ENCODE results near the gene TLDC2. TPM values are rescaled to one million over a fixed set of nuclear protein-coding genes. Genes with fewer than 3 reads are reported as not detected.

The TLDC2 gene
- total RNA-seq, 1 experiment from 2014 or later, result 1.8 TPM

GRCh38 chr20:36845288-36845971 is 30.5 kb upstream of the TLDC2 start:
- no peaks in the 10 kb centered on the region for H3K27me3 ChIP-seq
- H3K4me1 ChIP-seq, result peaks cover 24% of the 10 kb centered on the region
- H3K27ac ChIP-seq, result no peak overlapping the region
- H3K36me3 ChIP-seq, result no peaks in the 10 kb centered on the region
- DNase-seq, result no peak
- no peak overlapping the region for H3K4me3 ChIP-seq
- no peaks in the 10 kb centered on the region for H3K9me3 ChIP-seq (replicated peaks)

GRCh38 chr20:36847009-36847709 is 28.8 kb upstream of the TLDC2 start:
- Histone ChIP-seq H3K9me3 (replicated peaks) (no peaks in the 10 kb centered on the region), H3K4me3 (no peak overlapping the region), H3K36me3 (no peaks in the 10 kb centered on the region), H3K4me1 (peaks cover 14% of the 10 kb centered on the region), H3K27me3 (no peaks in the 10 kb centered on the region), H3K27ac (no peak overlapping the region)
- DNase-seq, result no peak

DNA sequence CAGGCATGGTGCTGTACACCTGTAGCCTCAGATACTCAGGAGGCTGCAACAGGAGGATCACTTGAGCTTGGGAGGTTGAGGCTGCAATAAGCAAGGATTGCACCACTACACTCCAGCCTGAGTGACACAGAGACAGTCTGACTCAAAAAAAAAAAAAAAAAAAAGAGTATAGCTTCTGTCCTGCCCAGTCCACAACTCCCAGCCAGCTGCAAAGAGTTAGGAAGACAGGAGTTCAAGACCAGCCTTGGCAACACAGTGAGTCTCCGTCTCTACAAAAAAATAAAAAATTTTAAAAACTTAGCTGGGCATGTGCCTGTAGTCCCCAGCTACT is 28.3 kb upstream of the TLDC2 start:
- DNase-seq, result no peak
- Histone ChIP-seq H3K4me1 (peaks cover 9% of the 10 kb centered on the region), H3K27ac (no peak overlapping the region), H3K4me3 (no peak overlapping the region), H3K36me3 (no peaks in the 10 kb centered on the region), H3K27me3 (no peaks in the 10 kb centered on the region), H3K9me3 (replicated peaks) (no peaks in the 10 kb centered on the region)

DNA sequence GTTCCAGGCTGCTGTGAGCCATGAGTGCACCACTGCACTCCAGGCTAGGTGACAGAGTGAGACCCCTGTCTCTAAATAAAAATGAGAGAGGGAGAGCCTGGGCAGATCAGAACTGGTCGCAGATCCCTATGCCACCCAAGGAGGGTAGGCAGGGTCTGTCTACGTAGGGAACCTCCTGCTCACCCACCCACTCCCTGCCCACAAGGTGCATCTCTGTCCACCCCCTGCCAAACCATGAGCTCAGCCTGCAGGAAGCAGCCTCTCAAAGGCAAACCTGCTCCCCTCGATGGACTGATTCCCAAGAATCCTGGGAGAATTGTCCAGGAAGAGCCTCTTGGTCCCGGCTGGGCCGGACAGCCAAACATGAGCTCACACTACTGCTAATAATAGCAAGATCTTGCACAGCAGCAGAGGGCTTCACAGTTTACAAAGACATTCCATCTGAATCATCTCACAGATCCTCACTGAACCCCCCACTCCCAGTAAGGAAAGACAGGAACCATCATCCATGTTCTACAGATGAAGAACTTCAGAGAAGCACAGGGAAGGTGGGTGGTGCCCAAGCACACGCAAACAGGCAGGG is 27.8 kb upstream of the TLDC2 start:
- H3K9me3 ChIP-seq (replicated peaks), result no peaks in the 10 kb centered on the region
- no peak overlapping the region for H3K27ac ChIP-seq
- peaks cover under 1% of the 10 kb centered on the region; the same call in 1 of the 2 replicates for H3K36me3 ChIP-seq
- no peaks in the 10 kb centered on the region for H3K27me3 ChIP-seq
- DNase-seq, result no peak
- H3K4me3 ChIP-seq, result no peak overlapping the region
- peaks cover 6% of the 10 kb centered on the region; the same call in 1 of the 2 replicates for H3K4me1 ChIP-seq

DNA sequence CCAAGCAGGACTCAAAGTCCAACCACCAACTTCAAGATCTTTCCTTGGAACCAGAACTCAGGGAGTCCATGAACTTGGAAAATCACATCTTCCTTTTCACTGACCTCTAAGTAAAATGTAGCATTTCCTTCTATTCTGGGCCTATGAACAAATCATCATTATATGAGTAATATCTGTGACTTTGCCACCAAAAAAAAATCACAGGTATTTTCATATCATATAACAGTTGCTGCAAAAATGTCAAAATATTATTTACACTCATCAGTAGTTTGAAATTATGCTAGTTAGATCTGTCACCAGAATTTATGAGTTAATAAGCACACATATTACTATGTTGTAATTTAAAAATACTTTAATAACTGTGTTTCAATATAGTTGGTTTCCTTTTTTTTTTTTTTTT is 27.3 kb upstream of the TLDC2 start:
- peaks cover 5% of the 10 kb centered on the region; the same call in 1 of the 2 replicates for H3K36me3 ChIP-seq
- H3K27ac ChIP-seq, result no peak overlapping the region
- H3K9me3 ChIP-seq (replicated peaks), result no peaks in the 10 kb centered on the region
- H3K27me3 ChIP-seq, result no peaks in the 10 kb centered on the region
- H3K4me1 ChIP-seq, result peaks cover 6% of the 10 kb centered on the region; the same call in 1 of the 2 replicates
- H3K4me3 ChIP-seq, result no peak overlapping the region
- no peak for DNase-seq

DNA sequence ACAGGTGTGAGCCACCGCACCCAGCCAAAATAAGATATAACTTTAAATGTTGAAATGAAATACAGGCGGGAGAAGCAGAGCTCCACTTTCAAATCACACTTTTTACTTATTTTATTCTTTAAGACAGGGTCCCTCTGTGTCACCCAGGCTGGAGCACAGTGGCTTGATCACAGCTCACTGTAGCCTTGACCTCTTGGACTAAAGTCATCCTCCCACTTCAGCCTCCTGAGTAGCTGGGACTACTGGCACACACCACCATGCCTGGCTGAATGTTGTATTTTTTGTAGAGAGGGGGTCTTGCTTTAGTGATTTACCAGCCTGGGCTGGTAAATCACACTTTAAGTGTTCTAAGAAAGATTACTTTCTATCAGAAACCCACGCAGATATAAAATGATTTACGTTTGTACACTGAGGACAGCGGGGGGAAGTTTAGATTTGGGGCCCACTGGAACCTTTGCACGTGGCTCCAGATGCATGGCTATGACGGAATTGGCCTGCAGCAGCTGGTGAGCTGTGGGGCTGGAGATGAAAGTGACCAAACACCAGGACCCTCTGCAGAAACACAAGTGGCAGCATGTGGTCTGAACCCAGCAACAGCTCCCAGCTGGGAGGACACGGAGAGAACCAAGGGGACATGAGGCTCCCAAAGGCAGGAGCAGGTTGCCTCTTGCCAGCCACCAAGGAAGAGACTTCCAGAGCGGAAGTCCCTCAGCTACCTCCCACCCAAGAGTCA is 26.4 kb upstream of the TLDC2 start:
- H3K27ac ChIP-seq, result no peak overlapping the region

DNA sequence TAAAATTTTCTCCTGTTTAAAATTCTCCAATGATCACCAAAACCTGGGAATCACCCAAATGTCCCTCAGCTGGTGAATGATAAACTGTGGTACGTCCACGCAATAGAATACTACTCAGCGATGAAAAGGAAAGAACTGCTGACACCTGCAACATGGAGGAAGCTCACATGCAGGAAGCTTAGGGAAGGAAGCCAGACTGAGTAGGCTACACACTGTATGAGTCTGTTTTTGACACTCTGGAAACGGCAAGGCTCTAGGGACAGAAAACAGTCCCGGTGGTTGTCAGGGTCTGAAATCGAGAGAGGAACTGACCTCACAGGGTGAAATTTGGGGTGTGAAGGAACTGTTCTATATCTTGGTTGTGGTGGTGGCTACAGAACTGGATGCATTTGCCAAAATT is 25.2 kb upstream of the TLDC2 start:
- Histone ChIP-seq H3K36me3 (peaks cover 6% of the 10 kb centered on the region; the same call in 1 of the 2 replicates), H3K4me3 (no peak overlapping the region), H3K27me3 (no peaks in the 10 kb centered on the region), H3K9me3 (replicated peaks) (no peaks in the 10 kb centered on the region), H3K4me1 (peaks cover 6% of the 10 kb centered on the region; the same call in 1 of the 2 replicates), H3K27ac (no peak overlapping the region)
- DNase-seq, result no peak

More for the DNA sequence above, 26.4 kb upstream of the TLDC2 start:
- Histone ChIP-seq H3K9me3 (replicated peaks) (no peaks in the 10 kb centered on the region), H3K27me3 (no peaks in the 10 kb centered on the region), H3K4me3 (no peak overlapping the region), H3K36me3 (peaks cover 6% of the 10 kb centered on the region; the same call in 1 of the 2 replicates), H3K4me1 (peaks cover 6% of the 10 kb centered on the region; the same call in 1 of the 2 replicates)
- no peak for DNase-seq

DNA sequence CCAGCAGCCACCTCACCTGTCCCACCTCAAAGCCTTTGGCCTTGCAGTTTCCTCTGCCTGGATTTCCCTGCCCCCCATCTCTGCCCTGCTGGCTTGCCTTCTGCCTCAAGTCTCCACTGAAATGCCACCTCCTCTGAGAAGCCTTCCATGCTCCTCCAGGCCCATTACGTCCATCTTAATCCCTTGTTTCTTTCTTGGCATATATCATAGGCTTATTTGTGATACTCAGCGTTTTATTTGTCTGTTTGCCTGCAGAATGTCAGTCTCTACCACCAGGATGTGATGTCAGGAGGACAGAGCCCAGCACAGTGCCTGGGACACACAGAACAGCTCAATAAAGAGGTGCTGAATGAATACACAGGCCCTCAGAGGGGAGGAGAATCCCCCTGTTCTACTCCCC is 24.4 kb upstream of the TLDC2 start:
- Histone ChIP-seq H3K9me3 (replicated peaks) (no peaks in the 10 kb centered on the region), H3K4me3 (no peak overlapping the region), H3K27me3 (no peaks in the 10 kb centered on the region), H3K4me1 (peaks cover 10% of the 10 kb centered on the region; the same call in 1 of the 2 replicates), H3K27ac (no peak overlapping the region), H3K36me3 (peaks cover 6% of the 10 kb centered on the region; the same call in 1 of the 2 replicates)
- no peak for DNase-seq

- Histone ChIP-seq H3K27me3 (no peaks in the 10 kb centered on the region), H3K4me1 (peaks cover 13% of the 10 kb centered on the region; the same call in 1 of the 2 replicates), H3K9me3 (replicated peaks) (no peaks in the 10 kb centered on the region), H3K36me3 (peaks cover 6% of the 10 kb centered on the region; the same call in 1 of the 2 replicates), H3K27ac (no peak overlapping the region), H3K4me3 (no peak overlapping the region)
- DNase-seq, result no peak
These were observed 23.8 kb upstream of the TLDC2 start for GRCh38 chr20:36852187-36852586.

- DNase-seq, result no peak
- Histone ChIP-seq H3K4me3 (no peak overlapping the region), H3K4me1 (peaks cover 7% of the 10 kb centered on the region; the same call in 1 of the 2 replicates), H3K36me3 (peaks cover 6% of the 10 kb centered on the region; the same call in 1 of the 2 replicates), H3K27me3 (no peaks in the 10 kb centered on the region), H3K9me3 (replicated peaks) (no peaks in the 10 kb centered on the region), H3K27ac (no peak overlapping the region)
These were observed 21.3 kb upstream of the TLDC2 start for GRCh38 chr20:36854348-36855240.

DNA sequence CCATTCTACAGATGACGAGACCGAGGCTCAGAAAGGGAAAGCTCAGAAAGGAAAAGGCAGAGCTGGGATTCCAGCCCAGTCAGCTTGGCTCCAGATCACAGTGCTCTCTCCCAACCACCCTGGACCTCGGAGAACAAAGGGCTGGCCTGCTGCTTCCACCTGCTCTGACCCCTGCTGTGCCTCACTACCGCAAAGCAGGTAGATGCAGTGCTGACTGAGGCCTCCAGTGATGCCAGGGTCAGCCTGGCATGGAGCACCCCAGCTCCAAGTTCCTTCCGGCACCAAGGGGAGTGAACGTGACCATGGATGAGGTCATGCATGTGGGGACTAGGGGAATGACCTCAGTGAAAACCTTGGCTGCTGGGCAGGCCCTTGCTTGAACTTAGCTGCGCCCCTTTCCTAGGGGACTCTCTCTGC is 20.7 kb upstream of the TLDC2 start:
- no peaks in the 10 kb centered on the region for H3K9me3 ChIP-seq (replicated peaks)
- H3K27me3 ChIP-seq, result no peaks in the 10 kb centered on the region
- H3K36me3 ChIP-seq, result peaks cover 6% of the 10 kb centered on the region; the same call in 1 of the 2 replicates
- H3K4me3 ChIP-seq, result no peak overlapping the region
- no peak overlapping the region for H3K27ac ChIP-seq
- peaks cover 7% of the 10 kb centered on the region; the same call in 1 of the 2 replicates for H3K4me1 ChIP-seq
- DNase-seq, result no peak

DNA sequence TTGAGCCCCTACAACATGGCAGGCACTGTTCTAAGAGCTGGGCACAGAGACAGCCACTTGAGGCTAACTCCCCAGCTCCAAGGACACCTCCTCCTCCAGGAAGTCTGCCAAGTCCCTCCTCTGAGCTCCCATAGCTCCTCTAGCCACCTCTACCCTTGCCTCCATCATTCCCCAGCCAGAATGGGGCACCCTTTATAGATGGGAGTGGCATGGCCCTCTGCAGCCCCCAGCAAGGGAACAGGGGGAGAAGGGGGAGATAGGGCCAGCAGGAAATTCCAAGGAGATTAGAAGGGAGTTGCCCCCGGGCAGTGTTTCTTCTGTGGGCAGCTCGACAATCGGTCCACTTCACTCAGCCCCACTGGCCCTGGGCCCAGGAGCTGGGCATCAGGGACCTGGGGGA is 19.7 kb upstream of the TLDC2 start:
- Histone ChIP-seq H3K27me3 (no peaks in the 10 kb centered on the region), H3K4me3 (no peak overlapping the region), H3K4me1 (peaks cover 7% of the 10 kb centered on the region; the same call in 1 of the 2 replicates), H3K27ac (no peak overlapping the region), H3K36me3 (peaks cover 6% of the 10 kb centered on the region; the same call in 1 of the 2 replicates), H3K9me3 (replicated peaks) (no peaks in the 10 kb centered on the region)
- peak in 1 of 2 experiments; percentile 45 for DNase-seq

GRCh38 chr20:36856691-36857635 is 19.0 kb upstream of the TLDC2 start:
- Histone ChIP-seq H3K27me3 (no peaks in the 10 kb centered on the region), H3K4me3 (no peak overlapping the region), H3K9me3 (replicated peaks) (no peaks in the 10 kb centered on the region), H3K27ac (no peak overlapping the region), H3K36me3 (peaks cover 6% of the 10 kb centered on the region; the same call in 1 of the 2 replicates), H3K4me1 (peaks cover 7% of the 10 kb centered on the region; the same call in 1 of the 2 replicates)
- DNase-seq, result no peak

All from SJCRH30 (cell line).